ENCODE results near the gene FOXC2. TPM values are rescaled to one million over a fixed set of nuclear protein-coding genes. Genes with fewer than 3 reads are reported as not detected.

Gene FOXC2
- total and polyA plus RNA-seq, 10 of the 15 experiments (the other 5 are each of a cell fraction or from before 2014, with no cell fraction given) = not detected

DNA sequence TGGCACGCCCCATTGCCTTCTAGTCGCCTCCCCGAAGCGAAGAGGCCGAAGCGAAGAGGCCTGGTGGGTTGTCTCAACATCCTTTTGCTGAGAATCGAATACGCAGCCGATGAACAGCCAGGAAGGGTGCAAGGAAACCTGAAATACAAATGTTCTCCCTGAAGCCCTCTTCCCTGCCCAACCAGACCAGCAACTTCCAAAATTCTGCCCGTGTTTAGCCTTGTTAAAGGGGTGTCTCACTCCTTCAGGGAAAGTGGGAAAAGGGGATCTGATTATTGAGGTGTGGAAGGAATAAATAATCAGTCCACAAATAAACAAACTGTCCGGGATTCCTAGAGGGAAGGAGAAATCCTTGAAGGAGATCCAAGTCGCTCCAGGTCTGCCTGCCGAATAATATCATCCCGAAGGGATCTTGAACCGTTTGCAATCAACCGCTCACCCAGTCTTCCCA lies 1.4 kb upstream of the FOXC2 start:
- ChIA-PET CTCF (interaction anchor here (0.6 to 4.5 kb wide), 25 partner anchors 9 to 732 kb away, joined by 3 to 89 read pairs (median 5); partner anchors contain the start of gene MTHFSD), SMC1A (ENCODE audit: uncharacterized antibody, unreplicated experiment) (interaction anchor here (0.5 to 2.8 kb wide), 20 partner anchors 10 to 829 kb away, joined by 3 to 50 read pairs (median 3); partner anchors contain the start of gene MTHFSD), RAD21 (ENCODE audit: unreplicated experiment) (interaction anchor here (0.9 to 2.1 kb wide), 12 partner anchors 11 to 512 kb away, joined by 3 to 25 read pairs (median 4); no protein-coding TSS in a partner anchor), POLR2A (interaction anchor here (0.5 kb wide), 1 partner anchor 128 kb away, joined by 3 read pairs; no protein-coding TSS in a partner anchor)
- no peaks in the 10 kb centered on the region for H3K79me2 ChIP-seq (ENCODE audit: control insufficient read depth, insufficient read depth, low read length)
- H4K20me1 ChIP-seq (ENCODE audit: control insufficient read depth, insufficient read depth) = no peaks in the 10 kb centered on the region
- WGBS (ENCODE audit: insufficient coverage, insufficient replicate concordance, low lambda C conversion rate, missing lambda C conversion rate) = 53% methylated on average over 16 of the region's 16 CpGs
- no TSS peak for BruUV-seq (replicated peaks)
- intact Hi-C loops (cut with micrococcal nuclease; ENCODE audit: unreplicated experiment) = loop anchor here (10.0 kb wide), 1 partner anchor 200 kb away; no protein-coding TSS in a partner anchor
- in situ Hi-C loops (cut with MboI) = loop anchor here (10.0 kb wide), 1 partner anchor 310 kb away; no protein-coding TSS in a partner anchor
- ATAC-seq (no peak), DNase-seq (ENCODE audit: low read depth, low spot score) (no peak), FAIRE-seq (no peak)
- no peaks in the 10 kb centered on the region for H3K9me3 ChIP-seq (replicated peaks; ENCODE audit: control insufficient read depth, insufficient read depth, low read length)
- no peak overlapping the region for H3K9ac ChIP-seq (ENCODE audit: control insufficient read depth, insufficient read depth, low read length)
- no peak overlapping the region for H2AFZ ChIP-seq (ENCODE audit: control insufficient read depth, low read depth, low read length)
- TF ChIP-seq EZH2 (IDR thresholded peaks at IDR 0.05; ENCODE audit: borderline replicate concordance, control insufficient read depth, low read depth, low read length) (0 out of 2 replicates have a peak, but pooled peaks have one; percentile 39), ASH2L (IDR thresholded peaks at IDR 0.05; ENCODE audit: borderline replicate concordance, low read depth) (no peak)
- peaks cover 5 to 12% of the 10 kb centered on the region in 2 experiments for H3K27me3 ChIP-seq (replicated peaks in 1 of 2; ENCODE audit: control insufficient read depth in 2 of 2, insufficient read depth in 2 of 2, low read length in 1 of 2)
- no peak overlapping the region for H3K4me2 ChIP-seq (ENCODE audit: control insufficient read depth, insufficient read depth)
- H3K4me3 ChIP-seq = no peak overlapping the region
- no peak overlapping the region for H3K27ac ChIP-seq (ENCODE audit: control insufficient read depth, insufficient read depth)
- H3K4me1 ChIP-seq (ENCODE audit: control insufficient read depth, insufficient read depth, low read length) = no peaks in the 10 kb centered on the region
- no peaks in the 10 kb centered on the region for H3K36me3 ChIP-seq (ENCODE audit: control insufficient read depth in 2 of 2, insufficient read depth in 2 of 2, low read length in 1 of 2)

GRCh38 chr16:86565644-86566511 lies 751 bp upstream of the FOXC2 start:
- SMC1A ChIA-PET (ENCODE audit: uncharacterized antibody, unreplicated experiment) = interaction anchor here (0.6 kb wide), 1 partner anchor 120 kb away, joined by 3 read pairs; no protein-coding TSS in a partner anchor
- Histone ChIP-seq H3K9me3 (replicated peaks; ENCODE audit: control insufficient read depth, insufficient read depth, low read length) (no peaks in the 10 kb centered on the region), H3K27me3 (replicated peaks in 1 of 2; ENCODE audit: control insufficient read depth in 2 of 2, insufficient read depth in 2 of 2, low read length in 1 of 2) (peaks cover 5 to 15% of the 10 kb centered on the region in 2 experiments), H3K36me3 (ENCODE audit: control insufficient read depth in 2 of 2, insufficient read depth in 2 of 2, low read length in 1 of 2) (no peaks in the 10 kb centered on the region), H2AFZ (ENCODE audit: control insufficient read depth, low read depth, low read length) (no peak overlapping the region), H3K9ac (ENCODE audit: control insufficient read depth, insufficient read depth, low read length) (no peak overlapping the region), H3K27ac (ENCODE audit: control insufficient read depth, insufficient read depth) (no peak overlapping the region), H4K20me1 (ENCODE audit: control insufficient read depth, insufficient read depth) (no peaks in the 10 kb centered on the region), H3K4me3 (no peak overlapping the region), H3K4me1 (ENCODE audit: control insufficient read depth, insufficient read depth, low read length) (no peaks in the 10 kb centered on the region), H3K79me2 (ENCODE audit: control insufficient read depth, insufficient read depth, low read length) (no peaks in the 10 kb centered on the region), H3K4me2 (ENCODE audit: control insufficient read depth, insufficient read depth) (no peak overlapping the region)
- TF ChIP-seq SUZ12 (IDR thresholded peaks at IDR 0.05; ENCODE audit: unreplicated experiment) (peak; percentile 28), ZZZ3 (IDR thresholded peaks at IDR 0.05; ENCODE audit: control insufficient read depth, insufficient read length, low read depth) (no peak)
- TF ChIP-seq, protein P1, sequence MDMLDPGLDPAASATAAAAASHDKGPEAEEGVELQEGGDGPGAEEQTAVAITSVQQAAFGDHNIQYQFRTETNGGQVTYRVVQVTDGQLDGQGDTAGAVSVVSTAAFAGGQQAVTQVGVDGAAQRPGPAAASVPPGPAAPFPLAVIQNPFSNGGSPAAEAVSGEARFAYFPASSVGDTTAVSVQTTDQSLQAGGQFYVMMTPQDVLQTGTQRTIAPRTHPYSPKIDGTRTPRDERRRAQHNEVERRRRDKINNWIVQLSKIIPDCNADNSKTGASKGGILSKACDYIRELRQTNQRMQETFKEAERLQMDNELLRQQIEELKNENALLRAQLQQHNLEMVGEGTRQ (IDR thresholded peaks at IDR 0.05; ENCODE audit: borderline replicate concordance, low read depth, low read length) = no peak
- in situ Hi-C loops (cut with MboI) (loop anchor here (10.0 kb wide), 1 partner anchor 309 kb away; no protein-coding TSS in a partner anchor), intact Hi-C loops (cut with micrococcal nuclease; ENCODE audit: unreplicated experiment) (loop anchor here (10.0 kb wide), 1 partner anchor 199 kb away; no protein-coding TSS in a partner anchor)
- ATAC-seq (no peak), FAIRE-seq (no peak), DNase-seq (ENCODE audit: low read depth, low spot score) (no peak)
- RAD21 ChIA-PET (ENCODE audit: unreplicated experiment) = interaction anchor here (2.1 kb wide), 1 partner anchor 497 kb away, joined by 25 read pairs; no protein-coding TSS in a partner anchor
- POLR2A ChIA-PET = no interaction called here
- CTCF ChIA-PET = interaction anchor here (4.1 kb wide), 1 partner anchor 496 kb away, joined by 89 read pairs; no protein-coding TSS in a partner anchor
- 35% methylated on average over 52 of the region's 53 CpGs for WGBS (ENCODE audit: insufficient coverage, insufficient replicate concordance, low lambda C conversion rate, missing lambda C conversion rate)
- BruUV-seq (replicated peaks) = no TSS peak
